Tibial nerve (tissue), 4 donors: ENCODE results near the gene ATP6AP2. TPM values are rescaled to one million over a fixed set of nuclear protein-coding genes. Genes with fewer than 3 reads are reported as not detected.
A peak's percentile ranks its signal among the peaks of the same experiment; 100 is the strongest.

Experiments used
- DNase-seq, 2 donors: peaks; one replicate each; pipeline ENCODE4 v3.0.0-alpha.2; 2019; ENCODE audit warnings: low spot score in 2 of 2
- H3K27ac ChIP-seq, 4 donors: fragments of 200-600 bp; sonication (generic) in 3 of 4; one replicate each; pipeline ENCODE4 v1.5.1; 2017 to 2019; ENCODE audit warnings: mild to moderate bottlenecking in 1 of 4
- H3K27me3 ChIP-seq, 2 donors: fragments of 200-600 bp; sonication (generic) in 1 of 2; one replicate each; pipeline versions ENCODE4 v1.5.1 to v1.6.0; 2017 to 2019
- H3K36me3 ChIP-seq, 3 donors: fragments of 200-600 bp; sonication (generic); one replicate each; pipeline ENCODE4 v1.5.1; 2018 to 2019
- H3K4me1 ChIP-seq, 4 donors: fragments of 200-600 bp; sonication (generic) in 3 of 4; one replicate each; pipeline ENCODE4 v1.5.1; 2017 to 2019
- H3K4me3 ChIP-seq, 4 donors: fragments of 200-600 bp; sonication (generic) in 3 of 4; one replicate each; pipeline ENCODE4 v1.5.1; 2017 to 2019; ENCODE audit warnings: mild to moderate bottlenecking in 1 of 4, moderate library complexity in 1 of 4
- H3K9me3 ChIP-seq, 4 donors: fragments of 200-600 bp; sonication (generic) in 3 of 4; one replicate each; pipeline ENCODE4 v1.5.1; 2017 to 2019
- CTCF ChIP-seq, 5 experiments: fragments of 200-600 bp in 3 of 5; fragments of 450-650 bp in 2 of 5; sonication (generic) in 3 of 5; IDR thresholded peaks; one replicate each; pipeline ENCODE4 v1.5.1; 2016 to 2019; ENCODE audit warnings: antibody characterized with exemption in 5 of 5, mild to moderate bottlenecking in 3 of 5, moderate library complexity in 2 of 5
- EP300 ChIP-seq, 2 donors: sonication (generic); formaldehyde crosslinking; IDR thresholded peaks; one replicate each; pipeline ENCODE4 v1.6.1; 2017; ENCODE audit warnings: antibody characterized with exemption in 2 of 2, mild to moderate bottlenecking in 1 of 2
- POLR2A ChIP-seq, 2 donors: fragments of 450-650 bp; IDR thresholded peaks; one replicate each; pipeline ENCODE4 v1.6.1; 2017; ENCODE audit warnings: antibody characterized with exemption in 2 of 2, mild to moderate bottlenecking in 2 of 2, moderate library complexity in 2 of 2
- WGBS, 2 donors: methylation state at CpG; one replicate each; pipeline ENCODE4 v1.1.5; 2018; 5-methylcytosine and 5-hydroxymethylcytosine counted together
- total RNA-seq, 4 donors: library from RNA; depleted of rRNA; stranded (reverse); fragments of >200 nt; gene quantifications; one replicate each; pipeline ENCODE4 v1.1.0, GENCODE V29; 2016

Gene ATP6AP2
- total RNA-seq, 4 donors from 2014 or later = 86.4 to 106 (median 89.5) TPM

- Histone ChIP-seq H3K4me1 (peaks cover 0 to 14% (median 0%) of the 10 kb centered on the region in 4 donors), H3K36me3 (no peaks in the 10 kb centered on the region), H3K9me3 (no peaks in the 10 kb centered on the region), H3K4me3 (no peak overlapping the region), H3K27me3 (peaks cover 0 to 22% of the 10 kb centered on the region in 2 donors), H3K27ac (peak overlapping the region in 2 of 4 donors; percentile 22 to 46)
- TF ChIP-seq EP300 (IDR thresholded peaks at IDR 0.05) = no peak
- peak in 1 of 5 experiments; percentile 8 for TF ChIP-seq CTCF (IDR thresholded peaks at IDR 0.05)
- no peak for TF ChIP-seq POLR2A (IDR thresholded peaks at IDR 0.05)
- peak in 1 of 2 donors; percentile 9 for DNase-seq
- 40 to 53% methylated on average over 12 to 20 of the region's 20 CpGs for WGBS, 2 donors
Measured at GRCh38 chrX:40539214-40540142, 41.3 kb upstream of the ATP6AP2 start.

GRCh38 chrX:40542208-40542607 lies 38.6 kb upstream of the ATP6AP2 start:
- no peak for TF ChIP-seq EP300 (IDR thresholded peaks at IDR 0.05)
- WGBS, 2 donors = 69 to 80% methylated on average over 10 of the region's 10 CpGs
- H3K27me3 ChIP-seq = peaks cover 0 to 12% of the 10 kb centered on the region in 2 donors

GRCh38 chrX:40542972-40543371 lies 37.8 kb upstream of the ATP6AP2 start:
- H3K4me1 ChIP-seq = peaks cover 0 to 14% (median 0%) of the 10 kb centered on the region in 4 donors
- TF ChIP-seq EP300 (IDR thresholded peaks at IDR 0.05) (no peak), CTCF (IDR thresholded peaks at IDR 0.05) (no peak), POLR2A (IDR thresholded peaks at IDR 0.05) (no peak)
- WGBS, 2 donors = 78 to 80% methylated on average over 4 of the region's 4 CpGs
- no peak overlapping the region for H3K27ac ChIP-seq
- no peak for DNase-seq
- no peaks in the 10 kb centered on the region for H3K36me3 ChIP-seq
- H3K4me3 ChIP-seq = no peak overlapping the region
- no peaks in the 10 kb centered on the region for H3K9me3 ChIP-seq
- peaks cover 0 to 12% of the 10 kb centered on the region in 2 donors for H3K27me3 ChIP-seq

More at GRCh38 chrX:40542208-40542607, 38.6 kb upstream of the ATP6AP2 start:
- DNase-seq = no peak
- Histone ChIP-seq H3K27ac (no peak overlapping the region), H3K4me1 (peaks cover 0 to 14% (median 0%) of the 10 kb centered on the region in 4 donors), H3K36me3 (no peaks in the 10 kb centered on the region), H3K4me3 (no peak overlapping the region), H3K9me3 (no peaks in the 10 kb centered on the region)

- DNase-seq = peak in 1 of 2 donors; percentile 41
- H3K4me3 ChIP-seq = no peak overlapping the region
- H3K27me3 ChIP-seq = peaks cover 0 to 12% of the 10 kb centered on the region in 2 donors
- H3K4me1 ChIP-seq = peaks cover 0 to 14% (median 0%) of the 10 kb centered on the region in 4 donors
- H3K27ac ChIP-seq = peak overlapping the region in 1 of 4 donors; percentile 36
- 5% methylated on average over 8 of the region's 8 CpGs for WGBS, 2 donors
- no peaks in the 10 kb centered on the region for H3K9me3 ChIP-seq
- TF ChIP-seq EP300 (IDR thresholded peaks at IDR 0.05) (no peak), CTCF (IDR thresholded peaks at IDR 0.05) (peak; percentile 69 to 92 (median 76))
- no peaks in the 10 kb centered on the region for H3K36me3 ChIP-seq
Measured at GRCh38 chrX:40543661-40544328, 37.0 kb upstream of the ATP6AP2 start.

- TF ChIP-seq EP300 (IDR thresholded peaks at IDR 0.05) = no peak
- no peak for TF ChIP-seq CTCF (IDR thresholded peaks at IDR 0.05)
- no peak for TF ChIP-seq POLR2A (IDR thresholded peaks at IDR 0.05)
- Histone ChIP-seq H3K4me1 (peaks cover 0 to 9% (median 0%) of the 10 kb centered on the region in 4 donors), H3K36me3 (no peaks in the 10 kb centered on the region), H3K27me3 (peaks cover 0 to 12% of the 10 kb centered on the region in 2 donors), H3K9me3 (no peaks in the 10 kb centered on the region), H3K27ac (peak overlapping the region in 1 of 4 donors; percentile 36), H3K4me3 (no peak overlapping the region)
- WGBS, 2 donors = 58 to 61% methylated on average over 13 of the region's 13 CpGs
- DNase-seq = no peak
Measured at GRCh38 chrX:40544343-40545266, 36.2 kb upstream of the ATP6AP2 start.
